Neural progenitor cell (in vitro differentiated cells): ENCODE data around the gene TJP1. TPM values are rescaled to one million over a fixed set of nuclear protein-coding genes. Genes with fewer than 3 reads are reported as not detected.

Experiments used
- DNase-seq: peaks from one replicate; pipeline ENCODE4 v3.0.0-alpha.2; 2016; ENCODE audit warnings: low spot score
- H2AFZ ChIP-seq: fragments of 200-600 bp; sonication (generic); replicated peaks from 2 replicates; pipeline ENCODE4 v1.6.1; 2016; ENCODE audit warnings: antibody characterized with exemption
- H3F3A ChIP-seq: fragments of 200-600 bp; sonication (generic); 2 replicates; pipeline ENCODE4 v1.6.1; 2016; ENCODE audit warnings: antibody characterized with exemption, low read depth
- H3K27ac ChIP-seq: fragments of 200-600 bp; sonication (generic); 2 replicates; pipeline ENCODE4 v1.5.1; 2016; ENCODE audit warnings: mild to moderate bottlenecking
- H3K27me3 ChIP-seq: fragments of 200-600 bp; sonication (generic); 2 replicates; pipeline ENCODE4 v1.6.1; 2016; ENCODE audit warnings: mild to moderate bottlenecking, moderate library complexity
- H3K36me3 ChIP-seq: fragments of 200-600 bp; sonication (generic); 2 replicates; pipeline ENCODE4 v1.5.1; 2016
- H3K4me1 ChIP-seq: fragments of 200-600 bp; sonication (generic); 2 replicates; pipeline ENCODE4 v1.6.1; 2016; ENCODE audit warnings: mixed run types
- H3K4me2 ChIP-seq: fragments of 200-600 bp; sonication (generic); 2 replicates; pipeline ENCODE4 v1.6.1; 2016
- H3K4me3 ChIP-seq: fragments of 200-600 bp; sonication (generic); 2 replicates; pipeline ENCODE4 v1.5.1; 2016
- H3K79me2 ChIP-seq: fragments of 200-600 bp; sonication (generic); 2 replicates; pipeline ENCODE4 v1.6.1; 2016; ENCODE audit warnings: low read depth
- H3K9ac ChIP-seq: fragments of 200-600 bp; sonication (generic); 2 replicates; pipeline ENCODE4 v1.6.1; 2016
- H3K9me3 ChIP-seq: fragments of 200-600 bp; sonication (generic); 2 replicates; pipeline ENCODE4 v1.5.1; 2016; ENCODE audit warnings: low read depth
- H4K20me1 ChIP-seq: fragments of 200-600 bp; sonication (generic); 2 replicates; pipeline ENCODE4 v1.6.1; 2016; ENCODE audit warnings: low read depth
- H3K27ac Mint-ChIP-seq: 3 replicates; pipeline ENCODE4 v1.8.0; 2021; ENCODE audit warnings: mixed read lengths
- H3K27me3 Mint-ChIP-seq: 2 replicates; pipeline ENCODE4 v1.8.0; 2022; ENCODE audit warnings: low read depth, mild to moderate bottlenecking, inconsistent platforms, moderate library complexity, mixed read lengths; ENCODE audit not compliant: insufficient read depth
- H3K36me3 Mint-ChIP-seq: 3 replicates; pipeline ENCODE4 v1.8.0; 2021; ENCODE audit warnings: mixed read lengths
- H3K4me1 Mint-ChIP-seq: 3 replicates; pipeline ENCODE4 v1.8.0; 2021; ENCODE audit warnings: mixed read lengths
- H3K4me3 Mint-ChIP-seq: 3 replicates; pipeline ENCODE4 v1.8.0; 2021; ENCODE audit warnings: mild to moderate bottlenecking, moderate library complexity, mixed read lengths
- H3K9me3 Mint-ChIP-seq: 3 replicates; pipeline ENCODE4 v1.8.0; 2020; ENCODE audit warnings: mixed read lengths
- CTCF ChIP-seq: fragments of 200-600 bp; sonication (generic); IDR thresholded peaks from 2 replicates; pipeline ENCODE4 v1.5.1; 2017; ENCODE audit warnings: antibody characterized with exemption, mild to moderate bottlenecking
- EZH2 ChIP-seq: fragments of 200-600 bp; sonication (generic); IDR thresholded peaks from 2 replicates; pipeline ENCODE4 v1.6.1; 2017; ENCODE audit warnings: antibody characterized with exemption, mild to moderate bottlenecking, moderate library complexity
- EZH2phosphoT487 ChIP-seq: fragments of 200-600 bp; sonication (generic); IDR thresholded peaks from 2 replicates; pipeline ENCODE4 v1.6.1; 2017; ENCODE audit warnings: antibody characterized with exemption
- total RNA-seq: library from RNA; depleted of rRNA; stranded (reverse); fragments of >200 nt; gene quantifications from 2 replicates; pipeline ENCODE4 v1.2.3, GENCODE V29; 2015; ENCODE audit warnings: low replicate concordance

TJP1 gene
- total RNA-seq: 98.1 and 126 TPM in 2 replicates

GRCh38 chr15:29822100-29822683, at the start of gene TJP1:
TJP1 (minus strand) TSS chr15:29822468; CDS start chr15:29822028, 440 bp downstream.
- Histone ChIP-seq H3F3A (peaks cover 19% of the 10 kb centered on the region), H3K27ac (peak within 1 kb of the TSS; percentile 96), H2AFZ (peak within 1 kb of the TSS; percentile 99), H3K4me1 (peaks cover 11% of the 10 kb centered on the region), H3K27me3 (peaks cover 16% of the 10 kb centered on the region), H3K9me3 (no peaks in the 10 kb centered on the region), H3K9ac (peak within 1 kb of the TSS; percentile 88), H3K36me3 (no peaks in the 10 kb centered on the region), H3K79me2 (peaks cover 43% of the 10 kb centered on the region), H4K20me1 (peaks cover 22% of the 10 kb centered on the region), H3K4me3 (peak within 1 kb of the TSS; percentile 95), H3K4me2 (peak within 1 kb of the TSS; percentile 88)
- peak within 1 kb of the TSS; percentile 87 for H3K27ac Mint-ChIP-seq
- peak within 1 kb of the TSS; percentile 97 for H3K4me3 Mint-ChIP-seq
- peak; percentile 94 for DNase-seq
- peaks cover 18% of the 10 kb centered on the region for H3K36me3 Mint-ChIP-seq
- peaks cover 11% of the 10 kb centered on the region for H3K9me3 Mint-ChIP-seq
- H3K27me3 Mint-ChIP-seq: no peaks in the 10 kb centered on the region
- peaks cover 22% of the 10 kb centered on the region for H3K4me1 Mint-ChIP-seq
- no peak for TF ChIP-seq EZH2phosphoT487
- peak; percentile 25 for TF ChIP-seq EZH2
- TF ChIP-seq CTCF: peak; percentile 7

- Histone ChIP-seq H3K27ac (no peak overlapping the region), H3K36me3 (no peaks in the 10 kb centered on the region), H3K27me3 (no peaks in the 10 kb centered on the region), H3F3A (no peaks in the 10 kb centered on the region), H2AFZ (no peak overlapping the region), H3K4me1 (peaks cover 15% of the 10 kb centered on the region), H3K4me3 (no peak overlapping the region), H3K9me3 (no peaks in the 10 kb centered on the region), H4K20me1 (no peaks in the 10 kb centered on the region), H3K4me2 (no peak overlapping the region), H3K79me2 (no peaks in the 10 kb centered on the region), H3K9ac (no peak overlapping the region)
- no peak for TF ChIP-seq EZH2phosphoT487
- TF ChIP-seq EZH2: no peak
- TF ChIP-seq CTCF: no peak
- H3K27ac Mint-ChIP-seq: no peak overlapping the region
- DNase-seq: no peak
- no peaks in the 10 kb centered on the region for H3K9me3 Mint-ChIP-seq
- peaks cover 17% of the 10 kb centered on the region for H3K4me1 Mint-ChIP-seq
- H3K27me3 Mint-ChIP-seq: peaks cover 4% of the 10 kb centered on the region
- H3K4me3 Mint-ChIP-seq: no peak overlapping the region
- H3K36me3 Mint-ChIP-seq: no peaks in the 10 kb centered on the region
Measured at GRCh38 chr15:29871401-29871800, 49.1 kb upstream of the TJP1 start.

GRCh38 chr15:29870495-29871151, 48.4 kb upstream of the TJP1 start:
- H3K9ac ChIP-seq: no peak overlapping the region
- H3K27me3 ChIP-seq: no peaks in the 10 kb centered on the region
- no peaks in the 10 kb centered on the region for H3K36me3 Mint-ChIP-seq
- no peaks in the 10 kb centered on the region for H3K79me2 ChIP-seq
- H3K27ac Mint-ChIP-seq: no peak overlapping the region
- H3K4me3 ChIP-seq: no peak overlapping the region
- DNase-seq: peak; percentile 37
- peaks cover 17% of the 10 kb centered on the region for H3K4me1 Mint-ChIP-seq
- H3K4me3 Mint-ChIP-seq: no peak overlapping the region
- H3K9me3 ChIP-seq: no peaks in the 10 kb centered on the region
- TF ChIP-seq EZH2 (no peak), EZH2phosphoT487 (no peak), CTCF (no peak)
- no peak overlapping the region for H2AFZ ChIP-seq
- no peaks in the 10 kb centered on the region for H3F3A ChIP-seq
- no peaks in the 10 kb centered on the region for H3K36me3 ChIP-seq
- no peaks in the 10 kb centered on the region for H3K9me3 Mint-ChIP-seq
- peaks cover 4% of the 10 kb centered on the region for H3K27me3 Mint-ChIP-seq
- H3K27ac ChIP-seq: no peak overlapping the region
- H3K4me2 ChIP-seq: no peak overlapping the region
- H4K20me1 ChIP-seq: no peaks in the 10 kb centered on the region
- H3K4me1 ChIP-seq: peaks cover 15% of the 10 kb centered on the region
